Suprapubic skin (tissue), 4 donors: ENCODE data around the gene DTNA.

Experiments
- EP300 ChIP-seq: sonication (generic); formaldehyde crosslinking; IDR thresholded peaks from one replicate; pipeline ENCODE4 v1.6.1; 2017; ENCODE audit warnings: antibody characterized with exemption
- POLR2A ChIP-seq, 2 donors: fragments of 450-650 bp; IDR thresholded peaks; one replicate each; pipeline ENCODE4 v1.6.1; 2017; ENCODE audit warnings: antibody characterized with exemption in 2 of 2, mild to moderate bottlenecking in 2 of 2, moderate library complexity in 2 of 2
- POLR2AphosphoS5 ChIP-seq, 3 donors: sonication (generic); formaldehyde crosslinking; IDR thresholded peaks; one replicate each; pipeline ENCODE4 v1.6.1; 2017; ENCODE audit warnings: antibody characterized with exemption in 3 of 3
- TF ChIP-seq, protein P1 (sequence below), 2 donors: fragments of 200-600 bp in 1 of 2; fragments of 450-650 bp in 1 of 2; sonication (generic) in 1 of 2; IDR thresholded peaks; one replicate each; pipeline ENCODE4 v1.5.1; 2016 to 2019; ENCODE audit warnings: antibody characterized with exemption in 2 of 2, mild to moderate bottlenecking in 1 of 2, moderate library complexity in 1 of 2

DNA sequence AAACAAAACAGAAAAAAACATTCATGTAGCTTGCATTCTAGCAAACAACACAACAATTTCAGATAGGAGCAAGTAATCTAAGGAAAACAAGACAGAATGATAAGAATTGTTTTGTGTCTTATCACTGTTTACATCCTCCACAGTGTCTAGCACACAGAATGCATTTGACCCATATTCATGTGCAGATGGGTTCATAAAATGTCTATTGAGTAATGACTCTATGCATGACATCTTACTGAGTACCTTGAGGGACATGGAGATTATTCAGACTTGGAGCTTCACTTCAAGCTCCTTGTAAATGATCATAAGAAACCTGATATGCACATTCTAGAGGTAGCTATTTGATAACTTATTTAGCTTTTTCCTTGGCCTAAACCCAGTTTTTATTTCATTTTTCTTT lies 69.0 kb downstream of the DTNA start:
- no peak for TF ChIP-seq POLR2A (IDR thresholded peaks at IDR 0.05)
- TF ChIP-seq, protein P1, sequence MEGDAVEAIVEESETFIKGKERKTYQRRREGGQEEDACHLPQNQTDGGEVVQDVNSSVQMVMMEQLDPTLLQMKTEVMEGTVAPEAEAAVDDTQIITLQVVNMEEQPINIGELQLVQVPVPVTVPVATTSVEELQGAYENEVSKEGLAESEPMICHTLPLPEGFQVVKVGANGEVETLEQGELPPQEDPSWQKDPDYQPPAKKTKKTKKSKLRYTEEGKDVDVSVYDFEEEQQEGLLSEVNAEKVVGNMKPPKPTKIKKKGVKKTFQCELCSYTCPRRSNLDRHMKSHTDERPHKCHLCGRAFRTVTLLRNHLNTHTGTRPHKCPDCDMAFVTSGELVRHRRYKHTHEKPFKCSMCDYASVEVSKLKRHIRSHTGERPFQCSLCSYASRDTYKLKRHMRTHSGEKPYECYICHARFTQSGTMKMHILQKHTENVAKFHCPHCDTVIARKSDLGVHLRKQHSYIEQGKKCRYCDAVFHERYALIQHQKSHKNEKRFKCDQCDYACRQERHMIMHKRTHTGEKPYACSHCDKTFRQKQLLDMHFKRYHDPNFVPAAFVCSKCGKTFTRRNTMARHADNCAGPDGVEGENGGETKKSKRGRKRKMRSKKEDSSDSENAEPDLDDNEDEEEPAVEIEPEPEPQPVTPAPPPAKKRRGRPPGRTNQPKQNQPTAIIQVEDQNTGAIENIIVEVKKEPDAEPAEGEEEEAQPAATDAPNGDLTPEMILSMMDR (IDR thresholded peaks at IDR 0.05) = no peak
- TF ChIP-seq POLR2AphosphoS5 (IDR thresholded peaks at IDR 0.05) = no peak
- no peak for TF ChIP-seq EP300
